ENCODE results near the gene FANCC.
"Not testable (repeated sequence)": the region's sequence is repeated elsewhere in the genome, so short reads cannot be mapped to it uniquely, and the experiment has no call there.

The FANCC gene

GRCh38 chr9:95218773-95219172 is 98.7 kb downstream of the FANCC start:
- Histone ChIP-seq H4K20me1 (no peaks in the 10 kb centered on the region), H3K4me2 (no peak overlapping the region; a peak in 1 of 22 replicates), H3K27me3 (no peaks in the 10 kb centered on the region), H3K4me3 (no peak overlapping the region), H3K36me3 (no peaks in the 10 kb centered on the region), H3K27ac (no peak overlapping the region), H3K9ac (no peak overlapping the region), H3K9me3 (replicated peaks in 1 of 11) (no peaks in the 10 kb centered on the region; a peak in 2 of 22 replicates), H3K4me1 (peaks cover 0 to 9% (median 0%) of the 10 kb centered on the region in 10 experiments; a peak in 3 of 20 replicates)
- TF ChIP-seq Cebpa-rat (IDR thresholded peaks at IDR 0.05), result no peak

- no peaks in the 10 kb centered on the region for H3K36me3 ChIP-seq
- TF ChIP-seq Cebpa-rat (IDR thresholded peaks at IDR 0.05), result no peak
- no peaks in the 10 kb centered on the region; a peak in 2 of 22 replicates for H3K9me3 ChIP-seq (replicated peaks in 1 of 11)
- no peak overlapping the region for H3K27ac ChIP-seq
- H3K4me1 ChIP-seq, result peaks cover 0 to 9% (median under 1%) of the 10 kb centered on the region in 10 experiments; a peak in 4 of 20 replicates
- no peaks in the 10 kb centered on the region for H4K20me1 ChIP-seq
- no peak overlapping the region for H3K4me2 ChIP-seq
- no peak overlapping the region for H3K4me3 ChIP-seq
- no peaks in the 10 kb centered on the region for H3K27me3 ChIP-seq
- H3K9ac ChIP-seq, result no peak overlapping the region
These were observed 99.6 kb downstream of the FANCC start for GRCh38 chr9:95217936-95218335.

- peaks cover 0 to 15% (median 3%) of the 10 kb centered on the region in 10 experiments; a peak in 5 of 20 replicates for H3K4me1 ChIP-seq
- H3K36me3 ChIP-seq, result no peaks in the 10 kb centered on the region
- H3K4me3 ChIP-seq, result no peak overlapping the region
- H4K20me1 ChIP-seq, result no peaks in the 10 kb centered on the region
- no peak for TF ChIP-seq Cebpa-rat (IDR thresholded peaks at IDR 0.05)
- H3K27ac ChIP-seq, result no peak overlapping the region
- no peak overlapping the region for H3K4me2 ChIP-seq
- no peaks in the 10 kb centered on the region; a peak in 2 of 22 replicates for H3K9me3 ChIP-seq (replicated peaks in 1 of 11)
- no peak overlapping the region for H3K9ac ChIP-seq
- no peaks in the 10 kb centered on the region for H3K27me3 ChIP-seq
These were observed 102.1 kb downstream of the FANCC start for GRCh38 chr9:95215336-95215898.

- Histone ChIP-seq H3K27ac (no peak overlapping the region), H3K4me3 (no peak overlapping the region), H3K9ac (no peak overlapping the region), H3K27me3 (no peaks in the 10 kb centered on the region), H3K36me3 (no peaks in the 10 kb centered on the region), H4K20me1 (no peaks in the 10 kb centered on the region), H3K9me3 (replicated peaks in 1 of 11) (no peaks in the 10 kb centered on the region; a peak in 1 of 22 replicates), H3K4me1 (peaks cover 0 to 15% (median 3%) of the 10 kb centered on the region in 10 experiments; a peak in 4 of 20 replicates), H3K4me2 (no peak overlapping the region)
- TF ChIP-seq Cebpa-rat (IDR thresholded peaks at IDR 0.05), result no peak
These were observed 104.4 kb downstream of the FANCC start for GRCh38 chr9:95213117-95213516.

- H3K9ac ChIP-seq, result no peak overlapping the region
- H3K36me3 ChIP-seq, result no peaks in the 10 kb centered on the region
- no peak for TF ChIP-seq Cebpa-rat (IDR thresholded peaks at IDR 0.05)
- H3K4me2 ChIP-seq, result no peak overlapping the region
- no peaks in the 10 kb centered on the region for H3K9me3 ChIP-seq (replicated peaks in 1 of 11)
- H3K27me3 ChIP-seq, result no peaks in the 10 kb centered on the region
- H4K20me1 ChIP-seq, result no peaks in the 10 kb centered on the region
- H3K27ac ChIP-seq, result no peak overlapping the region
- H3K4me3 ChIP-seq, result no peak overlapping the region
- H3K4me1 ChIP-seq, result peaks cover 4 to 15% (median 6%) of the 10 kb centered on the region in 10 experiments; a peak in 15 of 20 replicates
These were observed 106.5 kb downstream of the FANCC start for GRCh38 chr9:95211028-95211427.

GRCh38 chr9:95207403-95207802 is 110.1 kb downstream of the FANCC start:
- Histone ChIP-seq H3K4me3 (no peak overlapping the region), H3K4me2 (no peak overlapping the region)

GRCh38 chr9:95206143-95206542 is 111.4 kb downstream of the FANCC start:
- Histone ChIP-seq H3K9ac (no peak overlapping the region), H3K27me3 (no peaks in the 10 kb centered on the region), H3K4me3 (no peak overlapping the region), H3K4me2 (peak overlapping the region in 9 of 11 experiments; percentile 3 to 52 (median 33); a peak in 15 of 22 replicates), H3K27ac (no peak overlapping the region), H3K36me3 (no peaks in the 10 kb centered on the region), H3K4me1 (peaks cover 0 to 16% (median 7%) of the 10 kb centered on the region in 10 experiments; a peak in 13 of 20 replicates), H4K20me1 (no peaks in the 10 kb centered on the region), H3K9me3 (replicated peaks in 1 of 11) (no peaks in the 10 kb centered on the region)
- no peak for TF ChIP-seq Cebpa-rat (IDR thresholded peaks at IDR 0.05)

More at GRCh38 chr9:95207403-95207802, 110.1 kb downstream of the FANCC start:
- Histone ChIP-seq H3K27me3 (no peaks in the 10 kb centered on the region), H3K27ac (no peak overlapping the region), H4K20me1 (no peaks in the 10 kb centered on the region), H3K9ac (no peak overlapping the region), H3K9me3 (replicated peaks in 1 of 11) (no peaks in the 10 kb centered on the region), H3K4me1 (peaks cover 4 to 16% (median 7%) of the 10 kb centered on the region in 10 experiments; a peak in 15 of 20 replicates), H3K36me3 (no peaks in the 10 kb centered on the region)
- no peak for TF ChIP-seq Cebpa-rat (IDR thresholded peaks at IDR 0.05)

- no peaks in the 10 kb centered on the region for H3K9me3 ChIP-seq (replicated peaks in 1 of 11)
- no peaks in the 10 kb centered on the region for H3K36me3 ChIP-seq
- peaks cover 0 to 16% (median 7%) of the 10 kb centered on the region in 10 experiments; a peak in 13 of 20 replicates for H3K4me1 ChIP-seq
- TF ChIP-seq Cebpa-rat (IDR thresholded peaks at IDR 0.05), result no peak
- no peak overlapping the region for H3K4me3 ChIP-seq
- no peaks in the 10 kb centered on the region for H4K20me1 ChIP-seq
- H3K27ac ChIP-seq, result no peak overlapping the region
- peak overlapping the region in 2 of 11 experiments; percentile 2 to 37; a peak in 3 of 22 replicates for H3K4me2 ChIP-seq
- H3K27me3 ChIP-seq, result no peaks in the 10 kb centered on the region
- H3K9ac ChIP-seq, result no peak overlapping the region
These were observed 112.8 kb downstream of the FANCC start for GRCh38 chr9:95204710-95205109.

- Histone ChIP-seq H3K4me2 (peak overlapping the region in 2 of 11 experiments; percentile 2 to 37; a peak in 3 of 22 replicates), H4K20me1 (no peaks in the 10 kb centered on the region), H3K27me3 (no peaks in the 10 kb centered on the region), H3K4me1 (peaks cover 0 to 16% (median 7%) of the 10 kb centered on the region in 10 experiments; a peak in 13 of 20 replicates), H3K4me3 (no peak overlapping the region), H3K27ac (no peak overlapping the region), H3K9ac (no peak overlapping the region), H3K36me3 (no peaks in the 10 kb centered on the region), H3K9me3 (replicated peaks in 1 of 11) (no peaks in the 10 kb centered on the region)
- TF ChIP-seq Cebpa-rat (IDR thresholded peaks at IDR 0.05), result no peak
These were observed 113.2 kb downstream of the FANCC start for GRCh38 chr9:95204310-95204709.

GRCh38 chr9:95203019-95203418 is 114.5 kb downstream of the FANCC start:
- not testable (repeated sequence) for H3K27ac ChIP-seq; H3K4me3 ChIP-seq; H3K9ac ChIP-seq; H3K9me3 ChIP-seq (replicated peaks in 1 of 11); H3K36me3 ChIP-seq; H3K4me2 ChIP-seq; H3K27me3 ChIP-seq; H4K20me1 ChIP-seq
- H3K4me1 ChIP-seq, result peaks cover 0 to 16% (median 7%) of the 10 kb centered on the region in 10 experiments; a peak in 13 of 20 replicates

All from BLaER1 treated with 17β-estradiol and CSF1 and Interleukin-3, amounts not matched to agents 10 nM and 100 nM (cell line).